HG03280 (cell line): ENCODE results near the gene VSTM2L.
"Not testable (repeated sequence)": the region's sequence is repeated elsewhere in the genome, so short reads cannot be mapped to it uniquely, and the experiment has no call there.

Experiments used
- ATAC-seq: cut with Tn5 transposase; IDR thresholded peaks from one replicate; pipeline ENCODE4 v1.9.1; 2021; ENCODE audit warnings: mild to moderate bottlenecking, moderate library complexity; ENCODE audit not compliant: unreplicated experiment

Gene VSTM2L, protein sequence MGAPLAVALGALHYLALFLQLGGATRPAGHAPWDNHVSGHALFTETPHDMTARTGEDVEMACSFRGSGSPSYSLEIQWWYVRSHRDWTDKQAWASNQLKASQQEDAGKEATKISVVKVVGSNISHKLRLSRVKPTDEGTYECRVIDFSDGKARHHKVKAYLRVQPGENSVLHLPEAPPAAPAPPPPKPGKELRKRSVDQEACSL

GRCh38 chr20:37902504-37903313 is at the start of gene VSTM2L:
Gene VSTM2L (plus strand): TSS chr20:37903127. CDS start chr20:37903351, 224 bp downstream.
- no peak for ATAC-seq

DNA sequence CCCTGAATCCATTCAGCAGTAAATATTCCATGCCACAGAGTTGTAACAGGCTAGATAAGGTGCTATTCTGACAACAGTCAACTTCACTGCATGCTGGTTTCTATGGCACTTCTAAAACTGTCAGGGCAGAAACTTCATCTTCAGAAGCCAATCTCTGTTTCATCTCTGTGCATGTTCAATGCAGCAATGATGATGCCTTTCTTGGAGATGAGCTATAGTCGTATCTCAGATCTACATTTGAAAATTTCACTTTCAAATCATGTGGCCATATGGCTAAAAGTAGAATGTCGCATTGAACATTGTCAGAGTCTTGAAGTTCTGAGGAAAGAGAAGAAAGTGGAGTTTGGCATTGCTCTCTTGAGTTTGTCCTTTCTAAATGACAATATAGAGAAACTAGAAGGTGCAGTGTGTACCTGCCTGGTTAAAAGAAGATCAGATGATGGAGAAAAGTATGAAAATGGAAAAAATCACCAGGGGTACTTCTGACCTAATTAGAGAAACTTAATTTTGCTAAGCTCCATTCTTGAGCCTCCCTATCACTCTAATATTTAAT is 49.0 kb upstream of the VSTM2L start:
- ATAC-seq, result peak; percentile 62

- ATAC-seq, result not testable (repeated sequence)
These were observed 46.9 kb upstream of the VSTM2L start for GRCh38 chr20:37856034-37856433.

DNA sequence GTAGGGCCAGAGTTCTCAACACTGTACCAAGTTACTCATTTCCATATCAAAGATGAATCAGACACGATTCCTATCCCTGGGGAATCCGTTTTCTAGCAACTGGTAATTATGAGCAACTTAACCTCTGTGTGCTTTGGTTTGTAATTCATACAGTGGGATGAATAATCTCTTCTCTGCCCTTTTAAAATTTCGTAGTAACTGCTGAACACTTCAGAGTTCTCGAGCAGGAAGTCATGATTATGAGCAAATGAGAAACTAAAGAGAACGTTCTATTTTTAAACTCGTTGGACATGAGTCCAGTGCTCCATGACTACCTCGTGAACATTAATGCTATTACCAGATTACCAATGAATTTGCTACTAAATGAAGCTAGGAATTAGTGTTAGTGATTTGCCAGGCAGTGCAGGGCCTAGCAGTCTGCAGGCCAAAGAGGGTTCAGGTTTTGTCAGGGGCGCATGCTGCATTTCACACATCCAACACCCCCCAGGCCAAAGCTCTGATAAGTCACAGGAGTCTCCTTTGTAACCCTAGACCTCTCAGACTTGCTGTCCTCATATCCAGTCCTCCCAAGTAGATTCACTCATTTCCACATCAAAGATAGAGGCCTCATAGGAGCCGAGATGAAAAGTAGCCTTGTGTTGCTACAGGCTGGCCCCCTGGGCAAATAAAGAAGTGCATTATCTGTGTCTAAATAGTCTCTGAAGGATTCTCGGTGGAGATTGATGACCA is 45.8 kb upstream of the VSTM2L start:
- ATAC-seq, result no peak

- ATAC-seq, result no peak
These were observed 43.3 kb upstream of the VSTM2L start for GRCh38 chr20:37859406-37860171.

- no peak for ATAC-seq
These were observed 39.6 kb upstream of the VSTM2L start for GRCh38 chr20:37863289-37863688.

GRCh38 chr20:37864298-37864697 is 38.6 kb upstream of the VSTM2L start:
- no peak for ATAC-seq

DNA sequence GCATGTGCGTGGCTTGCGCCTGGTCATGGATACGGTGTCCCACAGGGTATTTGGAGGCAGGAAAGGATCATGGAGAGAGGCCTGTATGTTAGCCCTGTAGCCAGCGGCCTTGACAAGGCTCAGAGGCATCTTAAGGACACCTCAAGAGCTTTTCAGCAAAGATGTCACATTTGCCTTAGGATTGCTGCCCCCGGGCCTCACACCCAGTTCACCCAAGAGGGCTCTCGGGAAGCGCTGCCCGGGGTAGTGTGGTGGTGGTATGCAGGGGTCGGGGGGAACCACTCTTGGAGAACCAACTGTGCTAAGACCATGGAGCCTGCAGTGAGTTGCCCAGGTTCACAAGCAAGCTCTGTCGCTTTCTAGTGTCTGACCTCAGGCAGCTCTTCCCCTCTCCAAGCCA is 36.9 kb upstream of the VSTM2L start:
- no peak for ATAC-seq

GRCh38 chr20:37867289-37868195 is 35.4 kb upstream of the VSTM2L start:
- ATAC-seq, result no peak

- ATAC-seq, result no peak
These were observed 34.0 kb upstream of the VSTM2L start for GRCh38 chr20:37868851-37869333.

DNA sequence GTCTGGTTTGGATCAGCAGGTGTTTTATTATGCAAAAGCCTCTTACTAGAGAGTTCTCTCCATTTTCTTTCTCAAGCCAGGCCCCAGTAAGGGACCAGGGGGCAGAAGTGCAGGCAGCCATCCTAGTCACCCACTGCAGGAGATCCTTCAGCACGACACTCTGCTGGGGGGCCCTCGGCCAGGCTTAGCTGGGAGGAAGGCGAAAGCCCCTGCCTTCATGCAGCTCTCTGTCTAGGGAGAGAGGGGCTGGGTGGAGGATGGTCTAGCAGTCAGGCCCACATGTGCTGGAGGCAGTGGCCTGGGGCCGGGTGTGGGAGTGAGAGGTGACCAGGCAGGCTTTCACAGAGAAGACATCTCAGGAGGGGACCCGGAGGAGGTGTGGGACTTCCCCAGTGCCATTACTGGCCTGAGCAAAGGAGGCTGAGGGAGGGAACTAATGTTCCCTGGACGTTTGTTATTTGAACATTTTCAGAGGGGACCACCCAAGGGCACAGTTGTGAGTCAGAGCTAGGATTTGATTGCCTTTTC is 33.5 kb upstream of the VSTM2L start:
- no peak for ATAC-seq

DNA sequence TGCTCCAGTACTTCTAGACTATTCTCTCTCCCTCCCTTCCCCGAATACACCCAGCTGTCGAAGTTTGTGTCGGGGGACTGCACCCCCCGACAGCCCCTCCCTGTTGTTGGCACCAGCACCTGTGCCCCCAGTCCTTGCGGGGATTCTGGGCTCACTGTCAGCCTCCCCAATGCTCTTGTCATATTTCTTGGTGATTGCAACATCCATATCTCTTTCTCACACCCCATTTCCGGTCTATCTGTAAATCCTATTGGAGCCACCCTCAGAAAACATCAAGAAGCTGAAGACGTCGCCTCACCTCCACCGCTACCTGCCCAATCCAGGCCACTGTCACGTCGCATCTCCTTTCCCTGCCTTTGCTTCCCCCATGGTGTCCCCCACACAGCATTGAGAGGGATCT is 32.6 kb upstream of the VSTM2L start:
- ATAC-seq, result no peak

GRCh38 chr20:37871751-37872150 is 31.2 kb upstream of the VSTM2L start:
- ATAC-seq, result no peak

DNA sequence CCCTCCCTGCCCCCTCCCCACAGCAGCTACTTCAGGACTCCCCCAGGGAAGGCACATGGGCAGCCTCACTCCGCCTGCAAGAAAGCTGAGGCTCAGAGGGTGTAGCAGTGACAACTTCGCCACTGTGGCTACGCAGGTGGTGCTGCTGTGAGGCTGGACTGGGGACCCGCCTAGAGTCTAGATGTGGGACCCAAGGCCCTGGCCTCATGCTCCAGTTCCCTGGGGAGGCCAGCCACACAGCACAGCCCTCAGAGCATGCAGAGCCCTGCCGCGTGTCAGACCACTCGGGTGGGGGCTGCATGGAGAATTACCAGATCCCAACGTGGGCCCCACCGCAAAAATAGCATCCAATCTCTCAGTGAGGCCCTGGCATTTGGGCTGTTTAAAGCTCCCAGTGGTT is 30.8 kb upstream of the VSTM2L start:
- no peak for ATAC-seq

DNA sequence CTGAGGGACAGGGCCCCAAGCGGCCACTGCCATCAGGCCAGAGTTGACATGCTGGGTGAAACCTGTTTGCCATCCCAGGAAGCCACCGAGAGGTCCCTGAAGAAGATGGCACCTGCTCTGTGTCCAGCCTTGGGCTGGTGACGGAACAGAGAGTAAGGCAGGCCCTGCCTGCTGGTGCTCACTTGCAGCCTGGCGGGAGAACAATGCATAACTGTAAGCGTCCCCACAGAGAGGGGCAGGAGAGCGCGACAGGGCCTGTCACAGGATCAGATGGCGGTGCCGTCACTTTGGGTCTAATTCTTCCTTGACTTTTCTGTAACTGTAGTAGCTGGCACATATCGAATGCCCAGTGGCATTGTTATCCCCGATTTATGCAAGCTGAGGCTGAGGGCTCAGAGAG is 29.0 kb upstream of the VSTM2L start:
- no peak for ATAC-seq

GRCh38 chr20:37875460-37876175 is 27.3 kb upstream of the VSTM2L start:
- no peak for ATAC-seq

GRCh38 chr20:37876863-37877262 is 26.1 kb upstream of the VSTM2L start:
- ATAC-seq, result no peak

DNA sequence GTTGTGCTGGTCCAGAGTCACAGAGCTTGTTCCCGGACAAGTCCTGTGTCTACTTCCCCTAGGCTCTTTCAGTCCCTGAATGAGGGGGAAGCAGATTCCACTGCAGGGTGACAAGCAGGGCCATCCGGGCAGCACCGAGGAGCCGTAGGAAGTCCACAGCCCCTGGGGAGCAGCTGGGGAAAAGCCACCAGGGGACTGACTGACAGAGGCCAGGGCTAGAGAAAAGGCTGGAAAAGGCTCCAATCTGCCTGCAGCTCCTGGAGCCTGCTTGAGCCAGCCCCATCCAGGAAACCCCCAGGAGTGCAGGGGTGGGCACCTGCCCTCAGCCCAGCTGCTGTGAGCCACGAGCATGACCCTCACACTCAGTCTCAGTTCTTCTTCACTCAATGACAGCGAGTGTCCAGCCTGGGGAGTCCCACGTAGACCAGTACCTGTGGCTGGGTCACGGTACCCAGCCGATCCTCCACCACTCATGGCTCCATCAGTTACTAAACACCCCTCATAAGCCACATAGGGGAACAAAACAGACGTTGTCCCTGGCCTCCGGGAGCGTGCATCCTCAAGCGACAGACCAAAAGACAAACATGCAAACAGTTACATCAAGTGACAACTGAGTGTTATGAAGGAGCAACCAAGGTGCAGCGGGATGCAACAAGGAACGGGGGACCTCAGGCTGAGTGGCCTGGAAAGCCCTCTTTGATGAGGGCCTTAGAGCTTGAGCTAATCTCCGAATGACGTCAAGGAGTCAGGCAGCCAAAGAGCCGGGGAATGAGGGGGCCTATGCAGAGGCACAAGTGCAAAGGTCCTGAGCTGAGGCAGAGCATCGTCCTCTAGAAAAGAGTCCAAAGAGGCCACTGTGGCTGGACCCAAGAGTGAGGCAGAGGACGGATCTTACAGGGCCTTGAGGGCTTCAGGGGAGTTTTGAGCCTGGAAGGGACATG is 24.8 kb upstream of the VSTM2L start:
- no peak for ATAC-seq
